Measurements from ENCODE around the gene RNF113A.

Gene RNF113A

GRCh38 chrX:119885554-119886428 is 14.3 kb upstream of the RNF113A start:
- H3K79me2 ChIP-seq (ENCODE audit: control insufficient read depth, low read length) = no peaks in the 10 kb centered on the region
- H3K4me2 ChIP-seq (ENCODE audit: low read length) = no peak overlapping the region
- no peak overlapping the region for H3K27ac ChIP-seq (ENCODE audit: low read depth, low read length)
- TF ChIP-seq EZH2phosphoT487 (IDR thresholded peaks at IDR 0.05; ENCODE audit: borderline replicate concordance, low read length) = no peak
- TF ChIP-seq CTCF (IDR thresholded peaks at IDR 0.05; ENCODE audit: low read depth, low read length, poor library complexity, severe bottlenecking) = no peak
- no peaks in the 10 kb centered on the region for H3K9me3 ChIP-seq (ENCODE audit: control insufficient read depth, insufficient read depth, low read length)
- no peaks in the 10 kb centered on the region for H3K9me2 ChIP-seq (replicated peaks; ENCODE audit: control insufficient read depth, low read length)
- H4K20me1 ChIP-seq (ENCODE audit: control insufficient read depth, insufficient read depth, low read depth, low read length) = no peaks in the 10 kb centered on the region
- no peaks in the 10 kb centered on the region for H3K27me3 ChIP-seq (ENCODE audit: control insufficient read depth, low read length)
- H3K36me3 ChIP-seq (ENCODE audit: control insufficient read depth, low read length) = no peaks in the 10 kb centered on the region
- H3K4me1 ChIP-seq (ENCODE audit: control insufficient read depth, low read length) = peaks cover 6% of the 10 kb centered on the region
- no peaks in the 10 kb centered on the region for H3F3A ChIP-seq (ENCODE audit: control insufficient read depth, insufficient read depth)
- no peak overlapping the region for H3K4me3 ChIP-seq (ENCODE audit: low read length)

GRCh38 chrX:119880552-119881437 is 9.3 kb upstream of the RNF113A start:
- H4K20me1 ChIP-seq (ENCODE audit: control insufficient read depth, insufficient read depth, low read depth, low read length) = no peaks in the 10 kb centered on the region

GRCh38 chrX:119880076-119880475 is 8.5 kb upstream of the RNF113A start:
- Histone ChIP-seq H3F3A (ENCODE audit: control insufficient read depth, insufficient read depth) (no peaks in the 10 kb centered on the region), H3K36me3 (ENCODE audit: control insufficient read depth, low read length) (peaks cover 18% of the 10 kb centered on the region), H4K20me1 (ENCODE audit: control insufficient read depth, insufficient read depth, low read depth, low read length) (no peaks in the 10 kb centered on the region), H3K27ac (ENCODE audit: low read depth, low read length) (no peak overlapping the region), H3K9me3 (ENCODE audit: control insufficient read depth, insufficient read depth, low read length) (no peaks in the 10 kb centered on the region), H3K9me2 (replicated peaks; ENCODE audit: control insufficient read depth, low read length) (no peaks in the 10 kb centered on the region), H3K4me2 (ENCODE audit: low read length) (no peak overlapping the region), H3K4me1 (ENCODE audit: control insufficient read depth, low read length) (peaks cover 13% of the 10 kb centered on the region), H3K4me3 (ENCODE audit: low read length) (no peak overlapping the region), H3K27me3 (ENCODE audit: control insufficient read depth, low read length) (no peaks in the 10 kb centered on the region), H3K79me2 (ENCODE audit: control insufficient read depth, low read length) (peaks cover 6% of the 10 kb centered on the region)
- TF ChIP-seq EZH2phosphoT487 (IDR thresholded peaks at IDR 0.05; ENCODE audit: borderline replicate concordance, low read length) (no peak), CTCF (IDR thresholded peaks at IDR 0.05; ENCODE audit: low read depth, low read length, poor library complexity, severe bottlenecking) (no peak)

More at GRCh38 chrX:119880552-119881437, 9.3 kb upstream of the RNF113A start:
- Histone ChIP-seq H3K79me2 (ENCODE audit: control insufficient read depth, low read length) (peaks cover under 1% of the 10 kb centered on the region; the same call in 1 of the 2 replicates), H3K36me3 (ENCODE audit: control insufficient read depth, low read length) (peaks cover 12% of the 10 kb centered on the region), H3K4me2 (ENCODE audit: low read length) (no peak overlapping the region), H3K9me2 (replicated peaks; ENCODE audit: control insufficient read depth, low read length) (no peaks in the 10 kb centered on the region), H3K27ac (ENCODE audit: low read depth, low read length) (no peak overlapping the region), H3K4me3 (ENCODE audit: low read length) (no peak overlapping the region), H3K4me1 (ENCODE audit: control insufficient read depth, low read length) (peaks cover 13% of the 10 kb centered on the region), H3K27me3 (ENCODE audit: control insufficient read depth, low read length) (no peaks in the 10 kb centered on the region), H3F3A (ENCODE audit: control insufficient read depth, insufficient read depth) (no peaks in the 10 kb centered on the region), H3K9me3 (ENCODE audit: control insufficient read depth, insufficient read depth, low read length) (no peaks in the 10 kb centered on the region)
- TF ChIP-seq CTCF (IDR thresholded peaks at IDR 0.05; ENCODE audit: low read depth, low read length, poor library complexity, severe bottlenecking) (peak; percentile 60), EZH2phosphoT487 (IDR thresholded peaks at IDR 0.05; ENCODE audit: borderline replicate concordance, low read length) (no peak)
